Subcutaneous abdominal adipose tissue (tissue), 5 donors: ENCODE measurements around the gene FAF2.

ENCODE experiments used
- H3K27ac ChIP-seq: one replicate; pipeline ENCODE4 v1.7.0; 2013; ENCODE audit warnings: low read depth, mild to moderate bottlenecking, inconsistent platforms, low read length, moderate library complexity
- H3K27me3 ChIP-seq, 5 donors: one replicate each; pipeline ENCODE4 v1.7.0; 2013; ENCODE audit warnings: low read length in 5 of 5, inconsistent platforms in 1 of 5; ENCODE audit not compliant: control insufficient read depth in 5 of 5, insufficient read depth in 4 of 5
- H3K36me3 ChIP-seq, 5 donors: one replicate each; pipeline ENCODE4 v1.7.0; 2013; ENCODE audit warnings: low read length in 5 of 5; ENCODE audit not compliant: control insufficient read depth in 5 of 5, insufficient read depth in 5 of 5
- H3K4me1 ChIP-seq, 5 donors: one replicate each; pipeline ENCODE4 v1.7.0; 2013; ENCODE audit warnings: low read length in 5 of 5, mild to moderate bottlenecking in 3 of 5, moderate library complexity in 1 of 5; ENCODE audit not compliant: control insufficient read depth in 5 of 5, insufficient read depth in 5 of 5
- H3K4me3 ChIP-seq, 5 donors: one replicate each; pipeline ENCODE4 v1.7.0; 2013; ENCODE audit warnings: low read length in 5 of 5, low read depth in 1 of 5
- H3K9ac ChIP-seq, 5 donors: one replicate each; pipeline ENCODE4 v1.7.0; 2013; ENCODE audit warnings: low read length in 5 of 5, mild to moderate bottlenecking in 4 of 5, moderate library complexity in 3 of 5
- H3K9me3 ChIP-seq, 5 donors: one replicate each; pipeline ENCODE4 v1.7.0; 2013; ENCODE audit warnings: low read length in 5 of 5; ENCODE audit not compliant: control insufficient read depth in 5 of 5
- donor health status: healthy.
- donor health status: healthy.
- donor health status: healthy.
- donor health status: healthy.
- donor health status: healthy.

FAF2 gene

DNA sequence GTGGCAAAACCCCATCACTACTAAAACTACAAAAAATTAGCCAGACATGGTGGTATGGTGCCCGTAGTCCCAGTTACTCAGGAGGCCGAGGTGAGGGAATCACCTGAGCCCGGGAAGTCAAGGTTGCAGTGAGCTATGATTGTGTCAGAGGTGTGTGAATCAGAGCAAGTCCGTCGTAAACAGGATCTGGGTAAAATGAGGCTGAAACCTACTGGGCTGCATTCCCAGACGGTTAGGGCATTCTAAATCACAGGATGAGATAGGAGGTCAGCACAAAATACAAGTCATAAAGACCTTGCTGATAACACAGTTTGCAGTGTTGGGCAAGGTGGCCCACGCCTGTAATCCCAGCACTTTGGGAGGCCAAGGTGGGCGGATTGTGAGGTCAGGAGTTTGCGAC is 29.9 kb upstream of the FAF2 start:
- H3K4me1 ChIP-seq = peaks cover 8 to 34% (median 32%) of the 10 kb centered on the region in 5 donors
- H3K9ac ChIP-seq = no peak overlapping the region
- H3K27me3 ChIP-seq = peaks cover 0 to 2% (median 0%) of the 10 kb centered on the region in 5 donors
- no peaks in the 10 kb centered on the region for H3K9me3 ChIP-seq
- H3K27ac ChIP-seq = no peak overlapping the region
- no peaks in the 10 kb centered on the region for H3K36me3 ChIP-seq
- H3K4me3 ChIP-seq = no peak overlapping the region

DNA sequence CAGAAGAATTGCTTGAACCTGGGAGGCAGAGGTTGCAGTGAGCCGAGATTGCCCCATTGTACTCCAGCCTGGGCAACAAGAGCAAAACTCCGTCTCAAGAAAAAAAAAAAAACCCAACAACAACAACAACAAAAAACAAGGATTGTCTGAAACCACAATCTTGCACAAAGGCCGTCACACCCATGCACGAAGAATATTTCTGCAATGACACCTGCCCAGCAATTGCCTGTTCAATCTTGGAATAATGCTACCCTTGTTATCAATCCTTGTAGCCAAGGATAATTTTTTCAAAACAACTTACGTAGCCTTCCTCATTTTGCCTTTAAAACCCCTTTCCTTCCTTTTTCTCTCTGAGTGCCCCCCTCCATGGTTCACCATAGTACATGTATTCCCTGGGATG is 28.1 kb upstream of the FAF2 start:
- Histone ChIP-seq H3K4me3 (no peak overlapping the region), H3K4me1 (peaks cover 6 to 16% (median 13%) of the 10 kb centered on the region in 5 donors), H3K27me3 (peaks cover 0 to 2% (median 0%) of the 10 kb centered on the region in 5 donors), H3K9ac (no peak overlapping the region), H3K9me3 (no peaks in the 10 kb centered on the region), H3K36me3 (no peaks in the 10 kb centered on the region), H3K27ac (no peak overlapping the region)

DNA sequence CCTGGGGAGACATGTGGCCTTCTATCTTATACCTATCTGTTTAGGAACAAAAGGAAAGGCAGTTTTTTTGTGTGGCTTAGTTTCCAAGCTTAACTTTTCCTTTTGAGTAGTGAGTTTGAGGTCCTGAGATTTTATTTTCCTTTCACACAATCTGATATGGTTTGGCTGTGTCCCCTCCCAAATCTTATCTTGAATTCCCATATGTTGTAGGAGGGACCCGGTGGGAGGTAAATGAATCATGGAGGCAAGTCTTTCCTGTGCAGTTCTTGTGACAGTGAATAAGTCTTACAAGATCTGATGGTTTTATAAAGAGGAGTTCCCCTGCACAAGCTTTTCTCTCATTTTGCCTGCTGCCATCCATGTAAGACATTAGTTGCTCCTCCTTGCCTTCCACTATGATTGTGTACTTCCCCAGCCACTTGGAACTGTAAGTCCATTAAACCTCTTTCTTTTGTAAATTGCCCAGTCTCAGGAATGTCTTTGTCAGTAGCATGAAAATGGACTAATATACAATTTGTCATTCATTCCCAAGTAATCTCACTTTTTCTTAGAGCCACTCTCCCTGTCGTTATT is 27.1 kb upstream of the FAF2 start:
- H3K27ac ChIP-seq = no peak overlapping the region
- H3K9ac ChIP-seq = no peak overlapping the region
- no peaks in the 10 kb centered on the region for H3K9me3 ChIP-seq
- H3K4me3 ChIP-seq = no peak overlapping the region
- H3K36me3 ChIP-seq = no peaks in the 10 kb centered on the region
- H3K4me1 ChIP-seq = peaks cover 3 to 7% (median 6%) of the 10 kb centered on the region in 5 donors
- H3K27me3 ChIP-seq = peaks cover 0 to 2% (median 0%) of the 10 kb centered on the region in 5 donors

DNA sequence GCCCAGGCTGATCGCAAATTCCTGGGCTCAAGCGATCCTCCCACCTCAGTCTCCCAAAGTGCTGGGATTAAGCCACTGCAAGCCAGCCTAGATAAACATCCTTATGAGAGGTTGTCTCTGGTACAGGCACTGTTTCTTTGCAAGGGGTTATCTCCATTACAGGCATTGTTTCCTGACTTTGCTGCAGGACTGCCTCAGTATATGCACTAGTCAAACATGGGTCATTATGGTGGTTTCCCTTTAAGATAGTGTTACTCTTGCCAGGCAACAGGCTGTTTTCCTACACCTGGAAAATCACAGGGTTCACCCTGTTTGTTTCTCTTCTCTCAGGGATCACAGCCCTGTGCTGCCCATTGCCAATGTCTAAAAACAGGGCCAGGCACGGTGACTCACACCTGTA is 24.0 kb upstream of the FAF2 start:
- no peak overlapping the region for H3K4me3 ChIP-seq
- no peaks in the 10 kb centered on the region for H3K4me1 ChIP-seq
- no peaks in the 10 kb centered on the region for H3K9me3 ChIP-seq
- no peak overlapping the region for H3K27ac ChIP-seq
- no peak overlapping the region for H3K9ac ChIP-seq
- peaks cover 0 to 2% (median 0%) of the 10 kb centered on the region in 5 donors for H3K27me3 ChIP-seq
- H3K36me3 ChIP-seq = no peaks in the 10 kb centered on the region

DNA sequence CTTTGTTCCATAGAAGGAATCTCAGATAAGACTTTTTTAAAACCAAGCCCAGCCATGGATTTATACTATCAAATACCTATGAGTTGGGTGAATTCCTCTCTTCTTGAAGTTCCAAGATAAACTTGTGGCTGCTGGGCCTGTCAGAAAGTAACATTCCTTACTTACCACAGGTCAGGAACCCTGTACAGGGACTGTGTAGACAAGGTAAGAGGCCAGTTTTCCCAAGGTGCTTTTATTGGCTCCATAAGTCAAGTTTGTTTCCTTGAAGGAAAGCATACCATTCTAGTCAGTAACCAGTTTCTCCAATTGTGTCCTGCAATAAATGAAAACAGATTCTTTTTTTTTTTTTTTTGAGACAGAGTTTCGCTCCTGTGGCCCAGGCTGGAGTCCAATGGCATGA is 23.0 kb upstream of the FAF2 start:
- no peak overlapping the region for H3K27ac ChIP-seq
- no peak overlapping the region for H3K4me3 ChIP-seq
- no peak overlapping the region for H3K9ac ChIP-seq
- H3K4me1 ChIP-seq = no peaks in the 10 kb centered on the region
- H3K9me3 ChIP-seq = no peaks in the 10 kb centered on the region
- H3K27me3 ChIP-seq = peaks cover 0 to 2% (median 0%) of the 10 kb centered on the region in 5 donors
- no peaks in the 10 kb centered on the region for H3K36me3 ChIP-seq

DNA sequence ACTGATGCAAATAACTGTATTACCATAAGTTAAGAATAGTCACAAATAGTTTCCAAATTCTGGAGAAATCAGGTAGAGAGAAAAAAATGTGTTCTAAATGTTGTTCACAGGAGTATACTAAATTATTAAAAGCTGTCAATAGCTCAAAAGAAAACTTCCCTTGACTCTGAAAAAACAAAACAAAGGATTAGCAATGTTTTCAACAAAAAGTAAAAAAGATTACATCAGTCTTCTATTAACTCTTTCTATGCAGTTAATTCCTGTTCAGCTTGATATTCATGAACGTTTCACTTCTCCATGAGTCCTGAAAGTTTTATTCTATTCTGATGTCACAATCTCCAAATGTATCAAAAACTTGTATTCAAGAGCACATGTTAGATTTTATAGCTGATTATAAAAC is 22.4 kb upstream of the FAF2 start:
- H3K9ac ChIP-seq = no peak overlapping the region
- no peaks in the 10 kb centered on the region for H3K36me3 ChIP-seq
- H3K9me3 ChIP-seq = no peaks in the 10 kb centered on the region
- H3K27ac ChIP-seq = no peak overlapping the region
- no peaks in the 10 kb centered on the region for H3K4me1 ChIP-seq
- no peaks in the 10 kb centered on the region for H3K27me3 ChIP-seq
- no peak overlapping the region for H3K4me3 ChIP-seq

DNA sequence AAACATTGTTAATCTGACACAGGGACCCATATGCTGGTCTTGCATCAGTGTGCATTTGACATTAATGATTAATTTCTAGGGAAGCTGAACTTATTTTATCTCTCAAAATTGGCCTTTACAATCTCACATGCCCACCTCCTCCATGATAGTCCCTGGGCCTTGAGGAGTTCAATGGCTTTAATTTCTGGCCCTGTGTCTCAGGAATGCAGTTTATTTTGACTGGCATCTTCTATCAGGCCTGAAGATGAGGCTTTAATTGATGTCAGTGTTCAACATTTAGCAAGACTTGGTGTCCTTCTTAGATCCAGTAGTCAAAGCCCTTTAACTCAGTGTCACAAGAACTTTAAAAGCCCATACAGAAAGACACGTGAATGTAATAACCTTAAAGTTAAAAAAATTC is 21.3 kb upstream of the FAF2 start:
- Histone ChIP-seq H3K4me1 (no peaks in the 10 kb centered on the region), H3K27me3 (no peaks in the 10 kb centered on the region), H3K36me3 (no peaks in the 10 kb centered on the region), H3K9ac (no peak overlapping the region), H3K4me3 (no peak overlapping the region), H3K27ac (no peak overlapping the region), H3K9me3 (no peaks in the 10 kb centered on the region)

DNA sequence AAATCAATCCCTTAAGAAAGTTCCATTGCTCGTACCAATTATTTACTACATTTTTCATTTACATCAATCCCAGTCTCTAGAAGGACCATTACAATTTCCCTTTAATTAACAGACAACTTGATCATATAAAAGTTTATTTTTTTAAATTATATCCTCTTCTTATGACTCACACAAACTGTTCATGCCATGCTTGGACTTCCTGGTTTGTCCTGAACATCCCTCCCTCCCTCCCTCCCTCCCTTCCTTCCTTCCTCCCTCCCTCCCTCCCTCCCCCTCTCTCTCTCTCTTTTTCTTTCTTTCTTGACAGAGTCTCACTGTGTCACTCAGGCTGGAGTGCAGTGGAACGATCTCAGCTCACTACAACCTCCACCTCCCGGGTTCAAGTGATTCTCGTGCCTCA is 20.2 kb upstream of the FAF2 start:
- H3K27ac ChIP-seq = no peak overlapping the region
- no peak overlapping the region for H3K4me3 ChIP-seq
- no peaks in the 10 kb centered on the region for H3K9me3 ChIP-seq
- no peaks in the 10 kb centered on the region for H3K36me3 ChIP-seq
- no peaks in the 10 kb centered on the region for H3K4me1 ChIP-seq
- H3K9ac ChIP-seq = no peak overlapping the region
- H3K27me3 ChIP-seq = no peaks in the 10 kb centered on the region

DNA sequence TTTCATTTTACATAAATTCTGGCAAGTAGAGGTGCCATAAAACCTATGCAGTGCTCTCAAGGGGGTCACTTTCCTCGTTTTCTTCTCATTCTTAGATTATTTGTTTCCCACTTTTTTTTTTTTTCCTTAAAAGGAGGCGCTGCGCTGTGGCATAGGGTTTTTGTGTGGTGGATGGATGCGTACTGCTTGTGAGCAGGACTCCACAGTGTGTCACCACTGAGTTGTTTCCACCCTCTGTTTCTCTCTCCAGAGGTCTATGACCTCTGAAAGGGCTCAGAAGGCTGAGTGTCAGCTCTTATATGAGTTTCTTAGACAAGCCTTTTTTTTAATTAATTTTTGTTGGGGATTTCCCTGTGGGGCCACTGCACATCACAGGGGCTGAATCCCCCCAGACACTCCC is 18.2 kb upstream of the FAF2 start:
- H3K27me3 ChIP-seq = no peaks in the 10 kb centered on the region
- no peaks in the 10 kb centered on the region for H3K4me1 ChIP-seq
- H3K4me3 ChIP-seq = no peak overlapping the region
- H3K36me3 ChIP-seq = no peaks in the 10 kb centered on the region
- H3K27ac ChIP-seq = no peak overlapping the region
- H3K9ac ChIP-seq = no peak overlapping the region
- H3K9me3 ChIP-seq = no peaks in the 10 kb centered on the region

DNA sequence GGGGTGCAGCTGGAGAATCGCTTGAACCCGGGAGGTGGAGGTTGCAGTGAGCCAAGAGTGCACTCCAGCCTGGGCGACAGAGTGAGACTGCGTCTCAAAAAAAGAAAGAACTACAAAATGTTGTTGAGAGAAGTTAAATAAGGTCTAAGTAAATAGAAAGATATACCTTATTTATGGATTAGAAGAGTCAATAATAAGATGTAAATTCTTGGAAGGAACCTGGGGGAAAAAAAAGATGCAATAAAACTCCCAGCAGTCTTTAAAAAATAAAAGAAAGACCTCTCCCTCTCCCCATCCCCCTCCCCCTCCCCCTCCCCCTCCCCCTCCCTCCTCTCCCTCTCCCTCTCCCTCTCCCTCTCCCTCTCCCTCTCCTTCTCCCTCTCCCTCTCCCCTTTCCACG is 15.5 kb upstream of the FAF2 start:
- Histone ChIP-seq H3K9me3 (no peaks in the 10 kb centered on the region), H3K27ac (no peak overlapping the region), H3K36me3 (no peaks in the 10 kb centered on the region), H3K9ac (no peak overlapping the region), H3K4me3 (no peak overlapping the region), H3K4me1 (peaks cover 0 to 3% (median 0%) of the 10 kb centered on the region in 5 donors), H3K27me3 (peaks cover 0 to 3% (median 0%) of the 10 kb centered on the region in 5 donors)
